GM10248 (cell line): ENCODE data around the gene SERGEF.

Source experiments
- CTCF ChIA-PET: fragments of 300-600 bp; sonication (Branson Sonifier 250); formaldehyde crosslinking; extraction: SDS; loops from one replicate; lab custom pipeline; 2021; ENCODE audit warnings: antibody characterized with exemption; lab: Yijun Ruan, JAX
- POLR2A ChIA-PET: fragments of 350-650 bp; sonication (Branson Sonifier 250); formaldehyde crosslinking; extraction: SDS; loops from one replicate; lab custom pipeline; 2020; ENCODE audit warnings: antibody characterized with exemption; lab: Yijun Ruan, JAX
- DNase-seq: peaks from one replicate; pipeline ENCODE4 v3.0.0; 2012; ENCODE audit errors: extremely low spot score
- TF ChIP-seq, protein P1 (sequence below): IDR thresholded peaks from 2 replicates; pipeline ENCODE4 v1.5.1; 2012; ENCODE audit warnings: mild to moderate bottlenecking, low read depth; ENCODE audit errors: extremely low read depth, missing control alignments, control extremely low read depth

The SERGEF gene

DNA sequence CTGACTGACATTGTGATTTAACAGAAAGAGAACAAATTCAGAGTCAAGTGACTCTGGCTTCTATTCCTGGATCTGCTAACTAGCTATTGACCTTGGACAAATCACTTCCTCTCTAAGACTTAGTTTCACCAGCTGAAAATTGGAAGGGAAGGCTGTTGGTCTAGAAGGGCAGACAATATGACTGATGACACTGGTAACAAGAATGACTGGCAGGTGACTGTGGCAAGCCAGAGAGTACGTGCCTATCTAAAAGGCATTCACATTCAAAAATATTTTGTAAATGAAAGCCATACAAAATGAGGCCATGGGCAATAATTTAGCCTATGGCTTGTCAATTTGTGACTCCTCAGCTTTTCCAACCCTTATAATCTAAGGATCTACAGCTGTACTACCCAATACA, 23.5 kb downstream of the SERGEF start:
- no peak for DNase-seq
- TF ChIP-seq, protein P1, sequence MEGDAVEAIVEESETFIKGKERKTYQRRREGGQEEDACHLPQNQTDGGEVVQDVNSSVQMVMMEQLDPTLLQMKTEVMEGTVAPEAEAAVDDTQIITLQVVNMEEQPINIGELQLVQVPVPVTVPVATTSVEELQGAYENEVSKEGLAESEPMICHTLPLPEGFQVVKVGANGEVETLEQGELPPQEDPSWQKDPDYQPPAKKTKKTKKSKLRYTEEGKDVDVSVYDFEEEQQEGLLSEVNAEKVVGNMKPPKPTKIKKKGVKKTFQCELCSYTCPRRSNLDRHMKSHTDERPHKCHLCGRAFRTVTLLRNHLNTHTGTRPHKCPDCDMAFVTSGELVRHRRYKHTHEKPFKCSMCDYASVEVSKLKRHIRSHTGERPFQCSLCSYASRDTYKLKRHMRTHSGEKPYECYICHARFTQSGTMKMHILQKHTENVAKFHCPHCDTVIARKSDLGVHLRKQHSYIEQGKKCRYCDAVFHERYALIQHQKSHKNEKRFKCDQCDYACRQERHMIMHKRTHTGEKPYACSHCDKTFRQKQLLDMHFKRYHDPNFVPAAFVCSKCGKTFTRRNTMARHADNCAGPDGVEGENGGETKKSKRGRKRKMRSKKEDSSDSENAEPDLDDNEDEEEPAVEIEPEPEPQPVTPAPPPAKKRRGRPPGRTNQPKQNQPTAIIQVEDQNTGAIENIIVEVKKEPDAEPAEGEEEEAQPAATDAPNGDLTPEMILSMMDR: no peak
- POLR2A ChIA-PET: no interaction called here
- CTCF ChIA-PET: interaction anchor here (1.0 to 8.1 kb wide), 10 partner anchors 9 to 605 kb away, joined by 3 to 97 read pairs (median 10); partner anchors contain the start of gene SAAL1

DNA sequence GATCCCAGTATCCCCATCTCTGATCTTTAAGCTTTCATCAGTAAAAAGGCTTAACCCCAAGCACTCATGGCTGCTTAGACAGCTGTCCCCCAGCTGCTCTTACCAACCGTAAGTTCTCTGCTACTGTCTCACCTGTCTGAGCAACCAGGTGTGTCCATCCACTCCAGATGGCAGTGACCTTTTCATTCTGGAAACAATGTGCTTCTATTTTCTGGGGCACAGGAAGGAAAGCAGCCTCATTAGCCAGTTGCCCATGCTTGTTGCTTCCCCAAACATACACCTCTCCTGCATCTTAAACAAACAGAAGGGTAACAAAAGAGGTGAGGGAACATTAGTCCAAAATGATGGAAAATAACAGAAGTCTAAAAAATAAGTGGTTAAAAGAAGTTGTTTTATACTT, 24.4 kb downstream of the SERGEF start:
- ChIA-PET POLR2A (no interaction called here), CTCF (interaction anchor here (1.0 to 8.1 kb wide), 9 partner anchors 9 to 257 kb away, joined by 3 to 97 read pairs (median 9); partner anchors contain the start of gene SAAL1)
- DNase-seq: no peak
- TF ChIP-seq, protein P1: no peak

DNA sequence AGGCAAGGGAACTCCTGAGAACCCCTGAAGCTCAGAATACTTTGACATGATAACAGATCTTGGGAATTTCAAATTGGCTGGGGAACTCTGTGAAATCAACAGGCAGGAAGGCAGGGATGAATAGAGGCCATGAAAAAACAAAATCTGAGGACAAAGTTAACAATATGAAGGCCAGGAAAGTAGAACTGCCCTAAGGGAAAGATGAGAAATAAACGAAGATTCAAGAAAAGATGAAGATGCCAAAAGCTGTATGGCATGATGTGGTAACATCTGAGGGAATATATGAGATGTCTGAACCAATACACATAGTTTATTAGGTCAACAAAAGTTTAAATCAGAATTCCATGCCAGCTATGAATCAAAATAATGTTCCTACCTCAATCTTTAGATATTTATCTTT, 25.0 kb downstream of the SERGEF start:
- TF ChIP-seq, protein P1: no peak
- ChIA-PET POLR2A (no interaction called here), CTCF (interaction anchor here (1.1 to 8.1 kb wide), 14 partner anchors 8 to 389 kb away, joined by 3 to 97 read pairs (median 4); partner anchors contain the start of gene SAAL1)
- DNase-seq: no peak

DNA sequence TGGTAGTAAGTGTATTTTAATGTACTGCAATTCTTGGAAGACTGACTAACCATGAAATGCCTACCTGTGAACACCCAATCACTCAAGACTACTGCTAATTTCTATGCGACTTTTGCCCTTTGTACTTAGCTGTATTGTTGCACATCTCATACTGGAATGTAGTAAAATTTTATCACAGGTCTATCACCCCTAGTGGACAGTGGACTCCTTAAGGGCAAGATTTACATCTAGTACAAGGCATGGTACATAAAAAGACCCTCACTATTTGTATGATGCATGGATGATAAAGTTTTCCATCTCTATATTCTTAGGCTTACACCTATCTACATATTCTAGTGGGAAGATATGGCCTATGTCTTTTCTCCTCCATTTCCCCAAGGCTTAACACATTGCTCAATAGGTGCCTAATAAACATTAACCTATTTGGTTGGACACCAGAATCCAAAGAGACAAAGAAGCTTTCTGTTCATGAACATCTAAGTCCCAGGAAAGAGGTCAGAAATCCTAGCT, 26.1 kb downstream of the SERGEF start:
- TF ChIP-seq, protein P1: no peak
- ChIA-PET CTCF (interaction anchor here (0.7 to 8.1 kb wide), 13 partner anchors 7 to 388 kb away, joined by 3 to 97 read pairs (median 4); partner anchors contain the start of gene SAAL1), POLR2A (no interaction called here)
- DNase-seq: no peak

DNA sequence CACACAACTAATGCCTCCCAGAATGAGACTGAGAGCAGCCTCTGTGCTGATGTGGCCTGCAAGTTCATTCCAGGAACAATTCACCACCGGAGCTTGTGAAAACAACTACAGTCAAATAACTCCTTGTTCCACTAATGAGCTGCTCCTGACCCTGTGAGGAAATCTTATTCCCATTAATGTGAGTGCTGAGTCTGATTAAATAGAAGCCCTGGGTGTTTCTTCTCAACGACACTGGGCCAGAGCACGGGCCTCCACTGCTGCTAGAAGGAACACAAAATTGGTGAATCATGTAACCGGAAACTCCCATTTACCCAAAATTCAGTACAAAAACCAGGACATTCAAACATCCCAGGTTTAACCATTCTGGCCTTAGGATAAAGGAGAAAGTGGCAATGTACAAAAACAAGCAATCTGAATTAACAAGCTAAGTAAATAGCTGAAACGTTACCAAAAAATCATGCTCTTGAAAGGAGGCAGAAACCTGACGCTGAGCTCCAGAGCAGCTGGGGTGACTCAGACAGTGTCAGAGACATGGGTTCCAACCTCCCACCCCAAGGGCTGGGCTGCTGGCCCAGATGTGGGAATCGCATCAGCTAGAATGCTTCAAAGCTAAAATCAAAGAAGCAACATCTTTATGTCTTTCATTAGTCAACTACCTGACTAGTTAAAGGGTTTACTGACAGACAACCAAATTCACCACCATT, 26.7 kb downstream of the SERGEF start:
- DNase-seq: no peak
- TF ChIP-seq, protein P1: no peak

DNA sequence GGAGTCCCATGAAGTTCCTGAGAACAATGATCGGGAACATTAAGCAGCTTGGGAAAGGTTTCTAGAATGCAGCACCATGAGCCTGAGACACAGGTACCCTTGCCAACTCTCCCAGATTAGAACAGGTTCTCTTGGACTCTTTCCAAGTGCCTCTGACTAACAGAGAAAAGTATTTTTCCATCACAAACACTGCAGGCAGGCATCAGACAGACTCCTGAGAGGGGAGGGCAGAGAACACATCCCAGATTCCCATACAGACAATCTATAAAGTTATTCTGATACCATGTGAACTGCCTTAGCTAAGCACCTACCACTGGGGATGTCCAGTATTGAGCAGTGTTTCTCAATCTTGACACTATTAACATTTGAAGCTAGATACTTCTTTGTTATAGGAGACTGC, 27.3 kb downstream of the SERGEF start:
- CTCF ChIA-PET: interaction anchor here (1.2 to 11.0 kb wide), 5 partner anchors 11 to 385 kb away, joined by 3 to 93 read pairs (median 10); no protein-coding TSS in a partner anchor
- TF ChIP-seq, protein P1: no peak
- POLR2A ChIA-PET: no interaction called here
- DNase-seq: no peak

More for the DNA sequence above, 26.7 kb downstream of the SERGEF start:
- ChIA-PET POLR2A (no interaction called here), CTCF (interaction anchor here (0.7 to 11.0 kb wide), 10 partner anchors 10 to 387 kb away, joined by 3 to 93 read pairs (median 4); partner anchors contain the start of gene SAAL1)
